SK-N-MC (cell line): ENCODE results near the gene CMTM5.

Experiments used
- EZH2 ChIP-seq: fragments of 200-600 bp; sonication (generic); IDR thresholded peaks from one replicate; pipeline ENCODE4 v1.6.1; 2017; ENCODE audit warnings: antibody characterized with exemption
- FOXP2 ChIP-seq: optimal IDR thresholded peaks from 2 replicates; pipeline ENCODE3; 2011; ENCODE audit warnings: mild to moderate bottlenecking, moderate library complexity; ENCODE audit not compliant: insufficient read depth; ENCODE audit errors: extremely low read length, control extremely low read depth

GRCh38 chr14:23364164-23365035, 12.4 kb upstream of the CMTM5 start:
- TF ChIP-seq EZH2, result no peak
- TF ChIP-seq FOXP2, result no peak
